Endothelial cell of umbilical vein (primary cell): ENCODE data around the gene CBX2.

ENCODE experiments used
- EZH2 ChIP-seq: IDR thresholded peaks from 2 replicates; pipeline ENCODE4 v1.6.1; 2012; ENCODE audit warnings: borderline replicate concordance, low read depth, mild to moderate bottlenecking, moderate library complexity, low read length, inconsistent platforms; ENCODE audit not compliant: severe bottlenecking
- FOS ChIP-seq: IDR thresholded peaks from 2 replicates; pipeline ENCODE4 v1.6.1; 2011; ENCODE audit warnings: mild to moderate bottlenecking, low read length, moderate library complexity, borderline replicate concordance; ENCODE audit not compliant: insufficient read depth
- JUN ChIP-seq: IDR thresholded peaks from 2 replicates; pipeline ENCODE4 v1.6.1; 2011; ENCODE audit warnings: borderline replicate concordance, low read depth; ENCODE audit not compliant: insufficient read length, insufficient read depth
- MAX ChIP-seq: IDR thresholded peaks from 2 replicates; pipeline ENCODE4 v1.6.1; 2011; ENCODE audit not compliant: insufficient read depth, insufficient read length
- MYC ChIP-seq: IDR thresholded peaks from one replicate; pipeline ENCODE4 v1.6.1; 2011; ENCODE audit warnings: mild to moderate bottlenecking, low read depth, low read length
- POLR2A ChIP-seq: IDR thresholded peaks from 2 replicates; pipeline ENCODE4 v1.6.1; 2012; ENCODE audit warnings: low read depth, mild to moderate bottlenecking, control low read depth, low read length
- POLR2AphosphoS5 ChIP-seq: IDR thresholded peaks from 2 replicates; pipeline ENCODE4 v1.6.1; 2012; ENCODE audit warnings: low read depth, mild to moderate bottlenecking, control low read depth, low read length, moderate library complexity; ENCODE audit not compliant: insufficient read depth
- TF ChIP-seq, protein P1 (sequence below), 2 donors: IDR thresholded peaks; 1 replicate in 1 of 2; 2 replicates in 1 of 2; pipeline ENCODE4 v1.5.1; 2011; ENCODE audit warnings: low read length in 2 of 2, mild to moderate bottlenecking in 2 of 2, moderate library complexity in 2 of 2, control low read depth in 1 of 2, inconsistent platforms in 1 of 2, low read depth in 1 of 2; ENCODE audit not compliant: insufficient read depth in 1 of 2; ENCODE audit errors: extremely low read depth in 1 of 2

DNA sequence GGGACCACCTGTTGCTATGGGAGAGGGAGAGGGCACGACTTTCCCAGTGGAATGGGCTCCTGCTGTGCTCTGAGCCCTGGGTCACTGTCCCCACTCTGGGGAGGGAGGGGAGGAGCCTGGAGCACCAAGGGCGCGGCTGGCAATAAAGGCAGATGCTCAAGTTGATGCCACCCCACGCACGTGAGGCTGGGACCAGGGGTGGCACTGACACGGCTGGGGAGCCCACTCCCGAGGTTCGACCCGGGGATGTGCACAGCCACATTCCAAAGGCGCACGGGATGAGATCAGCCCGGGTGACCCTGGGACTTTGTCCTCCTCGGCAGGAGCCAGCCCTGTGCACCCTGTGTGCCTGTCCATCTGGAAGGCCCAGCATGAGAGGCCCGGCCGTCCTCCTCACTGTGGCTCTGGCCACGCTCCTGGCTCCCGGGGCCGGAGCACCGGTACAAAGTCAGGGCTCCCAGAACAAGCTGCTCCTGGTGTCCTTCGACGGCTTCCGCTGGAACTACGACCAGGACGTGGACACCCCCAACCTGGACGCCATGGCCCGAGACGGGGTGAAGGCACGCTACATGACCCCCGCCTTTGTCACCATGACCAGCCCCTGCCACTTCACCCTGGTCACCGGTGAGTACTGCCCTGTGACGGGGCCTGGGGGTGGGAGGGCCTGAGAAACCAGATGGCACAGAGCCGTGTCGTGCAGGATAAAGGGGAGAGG lies 47.0 kb upstream of the CBX2 start, which contains the start of gene ENPP7:
- TF ChIP-seq, protein P1, sequence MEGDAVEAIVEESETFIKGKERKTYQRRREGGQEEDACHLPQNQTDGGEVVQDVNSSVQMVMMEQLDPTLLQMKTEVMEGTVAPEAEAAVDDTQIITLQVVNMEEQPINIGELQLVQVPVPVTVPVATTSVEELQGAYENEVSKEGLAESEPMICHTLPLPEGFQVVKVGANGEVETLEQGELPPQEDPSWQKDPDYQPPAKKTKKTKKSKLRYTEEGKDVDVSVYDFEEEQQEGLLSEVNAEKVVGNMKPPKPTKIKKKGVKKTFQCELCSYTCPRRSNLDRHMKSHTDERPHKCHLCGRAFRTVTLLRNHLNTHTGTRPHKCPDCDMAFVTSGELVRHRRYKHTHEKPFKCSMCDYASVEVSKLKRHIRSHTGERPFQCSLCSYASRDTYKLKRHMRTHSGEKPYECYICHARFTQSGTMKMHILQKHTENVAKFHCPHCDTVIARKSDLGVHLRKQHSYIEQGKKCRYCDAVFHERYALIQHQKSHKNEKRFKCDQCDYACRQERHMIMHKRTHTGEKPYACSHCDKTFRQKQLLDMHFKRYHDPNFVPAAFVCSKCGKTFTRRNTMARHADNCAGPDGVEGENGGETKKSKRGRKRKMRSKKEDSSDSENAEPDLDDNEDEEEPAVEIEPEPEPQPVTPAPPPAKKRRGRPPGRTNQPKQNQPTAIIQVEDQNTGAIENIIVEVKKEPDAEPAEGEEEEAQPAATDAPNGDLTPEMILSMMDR (IDR thresholded peaks at IDR 0.05; ENCODE audit: extremely low read depth in 1 of 2, insufficient read depth in 1 of 2, low read depth in 1 of 2, low read length in 2 of 2) = no peak
- no peak for TF ChIP-seq POLR2A
- no peak for TF ChIP-seq MAX
- no peak for TF ChIP-seq POLR2AphosphoS5
- TF ChIP-seq JUN = no peak
- TF ChIP-seq EZH2 = no peak
- TF ChIP-seq FOS = no peak
- TF ChIP-seq MYC = no peak
